ENCODE measurements around the gene HLF.

HLF gene, protein sequence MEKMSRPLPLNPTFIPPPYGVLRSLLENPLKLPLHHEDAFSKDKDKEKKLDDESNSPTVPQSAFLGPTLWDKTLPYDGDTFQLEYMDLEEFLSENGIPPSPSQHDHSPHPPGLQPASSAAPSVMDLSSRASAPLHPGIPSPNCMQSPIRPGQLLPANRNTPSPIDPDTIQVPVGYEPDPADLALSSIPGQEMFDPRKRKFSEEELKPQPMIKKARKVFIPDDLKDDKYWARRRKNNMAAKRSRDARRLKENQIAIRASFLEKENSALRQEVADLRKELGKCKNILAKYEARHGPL

GRCh38 chr17:55264645-55265298, at the start of gene HLF:
Gene HLF (plus strand): TSS chr17:55264960. CDS start chr17:55265485, 525 bp downstream.
- DNase-seq, result peak; percentile 90

DNA sequence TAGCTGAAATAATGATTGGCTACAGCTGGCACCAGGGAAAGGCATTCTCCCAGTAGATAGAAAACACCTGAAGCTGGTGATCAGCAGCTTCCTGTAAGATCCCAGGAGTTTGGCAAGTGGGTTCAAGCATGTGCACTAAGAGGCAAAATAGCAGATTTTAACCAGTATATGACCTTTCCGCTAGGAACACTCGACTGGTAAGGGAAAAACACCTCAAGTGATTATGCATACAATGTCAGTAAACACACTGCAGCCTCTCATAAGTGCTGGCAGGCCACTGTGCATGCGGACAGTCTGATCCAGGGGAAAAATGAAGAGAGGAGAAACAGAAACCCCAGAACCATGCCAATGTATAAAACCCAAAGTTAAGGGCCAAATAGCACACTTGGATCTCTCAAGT, 49.0 kb upstream of the HLF start:
- no peak for DNase-seq

DNA sequence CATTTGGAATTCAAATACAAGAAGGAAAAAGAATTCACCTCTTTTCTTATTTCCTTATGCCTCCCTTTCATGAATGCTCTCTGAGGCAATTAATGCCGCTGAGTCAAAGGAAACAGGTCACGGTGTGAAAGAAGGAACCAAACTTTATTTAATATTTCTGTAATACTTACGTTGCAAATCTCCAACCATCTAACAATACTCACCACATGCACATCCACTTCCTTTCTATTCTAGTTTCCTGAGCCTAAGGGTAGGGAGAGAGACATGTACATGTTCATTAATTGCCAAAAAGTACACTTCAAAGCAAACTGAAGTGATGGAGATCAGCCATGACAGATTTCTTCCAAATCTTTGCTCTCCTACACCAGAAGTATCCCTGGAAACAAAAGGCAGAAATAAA, 47.9 kb upstream of the HLF start:
- no peak for DNase-seq

- no peak for DNase-seq
These were observed 45.3 kb upstream of the HLF start for GRCh38 chr17:55219459-55219858.

GRCh38 chr17:55219934-55220333, 44.8 kb upstream of the HLF start:
- no peak for DNase-seq

GRCh38 chr17:55223524-55223923, 41.2 kb upstream of the HLF start:
- no peak for DNase-seq

GRCh38 chr17:55224746-55225145, 40.0 kb upstream of the HLF start:
- DNase-seq, result no peak

DNA sequence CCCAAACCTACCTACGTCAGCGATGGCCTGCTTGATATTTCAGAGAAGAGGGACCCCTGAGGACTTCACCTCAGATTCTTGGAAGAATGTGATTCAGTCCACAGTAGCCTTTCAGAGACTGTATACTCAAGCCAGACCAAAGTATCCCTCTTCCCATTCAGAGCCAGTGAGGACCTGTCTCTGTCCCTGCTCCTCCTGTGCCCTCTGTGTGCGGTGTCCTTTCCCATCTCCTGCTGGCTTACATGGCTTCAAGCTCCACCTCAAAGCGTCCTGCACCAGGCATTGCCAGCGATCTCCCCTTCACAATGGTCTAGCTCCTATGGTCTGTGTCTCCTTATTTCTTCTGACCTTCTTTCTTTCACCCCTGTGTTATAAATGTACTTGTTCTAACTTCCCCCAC, 39.5 kb upstream of the HLF start:
- no peak for DNase-seq

- no peak for DNase-seq
These were observed 36.0 kb upstream of the HLF start for GRCh38 chr17:55228683-55229192.

- DNase-seq, result no peak
These were observed 35.5 kb upstream of the HLF start for GRCh38 chr17:55229276-55229675.

- DNase-seq, result no peak
These were observed 34.0 kb upstream of the HLF start for GRCh38 chr17:55230716-55231115.

DNA sequence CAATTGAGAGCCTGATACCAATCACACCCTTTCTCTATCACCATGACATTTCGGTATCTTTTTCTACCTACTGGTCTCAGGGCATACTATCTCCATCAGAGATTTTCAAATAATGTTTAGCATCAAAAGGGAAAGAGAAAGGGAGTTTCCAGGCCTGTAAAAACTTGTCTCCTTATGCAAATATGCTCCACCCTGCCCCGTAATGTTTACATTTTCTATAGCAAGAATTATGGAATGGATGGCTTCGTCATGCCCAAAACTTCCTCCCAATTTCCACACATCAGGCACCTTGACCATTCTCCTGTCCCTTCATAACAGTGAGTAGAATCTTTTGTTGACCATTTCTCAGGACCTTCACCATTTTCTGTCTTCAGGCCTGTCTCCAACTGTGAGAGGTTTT, 30.9 kb upstream of the HLF start:
- DNase-seq, result no peak

- DNase-seq, result no peak
These were observed 28.4 kb upstream of the HLF start for GRCh38 chr17:55236316-55236715.

DNA sequence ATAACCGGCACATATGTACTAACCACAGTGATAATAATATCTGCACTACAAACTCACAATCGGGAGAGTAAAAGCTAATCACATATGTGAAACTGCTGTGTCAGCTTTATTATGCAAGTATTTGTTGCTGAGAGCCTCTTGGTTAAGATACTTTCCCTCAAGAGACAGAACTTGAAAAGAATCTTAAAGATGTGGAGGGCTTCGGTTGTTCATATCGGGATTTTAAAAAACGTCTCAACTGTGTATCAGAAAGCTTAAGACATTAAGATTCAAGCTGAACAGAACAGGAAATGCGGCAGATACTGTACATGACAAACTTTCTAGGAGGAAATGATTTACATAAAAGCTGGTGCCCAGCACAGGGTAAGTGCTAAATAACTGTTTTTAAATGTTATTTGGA, 27.5 kb upstream of the HLF start:
- DNase-seq, result no peak

- DNase-seq, result no peak
These were observed 26.9 kb upstream of the HLF start for GRCh38 chr17:55237841-55238178.

DNA sequence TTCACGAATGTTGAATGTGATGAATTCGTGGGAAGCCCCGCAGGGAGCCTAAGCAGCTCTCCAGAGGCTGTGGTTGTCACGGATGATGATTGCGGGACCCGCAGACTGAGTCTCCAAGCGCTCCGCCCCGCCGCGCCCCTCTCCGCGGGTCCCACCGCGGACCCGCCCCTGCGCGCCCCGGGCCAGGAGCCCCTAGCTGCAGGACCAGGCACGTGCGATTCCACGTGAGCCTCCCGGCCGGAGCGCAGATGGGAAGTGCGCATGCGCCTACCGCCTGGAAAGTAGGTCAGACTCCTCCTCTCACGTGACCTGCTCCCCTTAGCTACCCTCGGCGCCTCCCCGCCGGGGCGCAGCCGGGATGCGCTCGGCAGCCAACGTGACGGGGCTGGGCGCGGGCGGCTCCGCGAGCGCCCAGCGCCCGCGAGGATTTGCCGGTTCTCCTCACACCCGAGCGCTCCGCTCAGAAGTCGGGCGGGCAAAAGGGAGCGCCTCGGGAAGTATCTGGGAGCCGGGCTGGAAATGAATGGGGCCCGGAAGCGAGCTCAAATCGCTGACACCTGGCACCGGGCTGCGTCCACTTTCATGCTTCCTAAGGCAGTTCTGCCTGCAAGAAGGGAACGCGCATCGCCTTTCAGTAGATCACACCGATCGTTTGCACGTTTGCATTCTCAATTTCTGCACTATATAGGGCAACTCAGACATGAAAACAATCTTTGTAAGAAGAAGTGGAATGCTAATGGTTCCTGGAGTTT, 26.4 kb upstream of the HLF start:
- DNase-seq, result peak; percentile 99

- DNase-seq, result no peak
These were observed 25.8 kb upstream of the HLF start for GRCh38 chr17:55238931-55239297.

- no peak for DNase-seq
These were observed 23.7 kb upstream of the HLF start for GRCh38 chr17:55241097-55241496.

- DNase-seq, result no peak
These were observed 22.3 kb upstream of the HLF start for GRCh38 chr17:55242476-55242875.

- DNase-seq, result no peak
These were observed 18.8 kb upstream of the HLF start for GRCh38 chr17:55245986-55246385.

DNA sequence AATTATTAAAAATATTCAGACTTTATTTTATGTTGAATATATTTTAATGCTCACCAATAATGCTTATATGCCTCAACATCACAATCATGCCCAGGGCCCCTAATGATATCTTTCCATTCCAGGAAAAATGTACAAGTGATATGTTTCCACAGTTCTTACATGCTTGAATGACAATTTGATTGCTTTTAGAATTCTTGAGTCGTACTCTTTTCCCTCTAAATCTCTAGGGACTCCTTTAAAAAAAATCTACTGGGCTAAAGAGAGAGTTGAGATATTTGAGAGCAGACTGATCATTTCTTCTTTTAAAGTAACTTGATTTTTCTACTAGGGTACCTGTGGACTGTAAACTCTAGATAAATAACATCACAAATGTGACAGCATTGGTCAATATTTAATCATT, 18.2 kb upstream of the HLF start:
- no peak for DNase-seq

GRCh38 chr17:55248077-55248476, 16.7 kb upstream of the HLF start:
- DNase-seq, result no peak

GRCh38 chr17:55249861-55250260, 14.9 kb upstream of the HLF start:
- DNase-seq, result no peak

DNA sequence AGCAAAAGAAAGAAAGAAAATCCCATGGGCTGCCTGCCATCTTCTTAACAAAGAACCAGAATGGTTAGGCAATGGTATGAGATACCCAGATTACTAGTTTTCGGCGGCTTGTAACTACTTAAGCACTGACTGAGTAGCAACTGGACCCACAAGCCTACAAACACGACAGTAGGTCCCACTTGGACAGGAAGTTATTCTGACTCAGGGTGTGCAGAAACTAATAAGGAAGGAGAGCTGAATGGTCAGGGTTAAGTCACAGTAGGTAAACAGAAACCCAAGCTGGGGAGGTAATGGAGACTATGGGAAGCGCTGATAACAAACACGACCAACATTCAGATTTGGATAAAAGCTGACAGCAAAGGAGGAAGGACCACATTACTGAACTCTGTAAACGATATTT, 10.4 kb upstream of the HLF start:
- no peak for DNase-seq

Measured in retina (tissue), 1 donor.